ENCODE results near the gene CKAP2L.

CKAP2L gene, protein sequence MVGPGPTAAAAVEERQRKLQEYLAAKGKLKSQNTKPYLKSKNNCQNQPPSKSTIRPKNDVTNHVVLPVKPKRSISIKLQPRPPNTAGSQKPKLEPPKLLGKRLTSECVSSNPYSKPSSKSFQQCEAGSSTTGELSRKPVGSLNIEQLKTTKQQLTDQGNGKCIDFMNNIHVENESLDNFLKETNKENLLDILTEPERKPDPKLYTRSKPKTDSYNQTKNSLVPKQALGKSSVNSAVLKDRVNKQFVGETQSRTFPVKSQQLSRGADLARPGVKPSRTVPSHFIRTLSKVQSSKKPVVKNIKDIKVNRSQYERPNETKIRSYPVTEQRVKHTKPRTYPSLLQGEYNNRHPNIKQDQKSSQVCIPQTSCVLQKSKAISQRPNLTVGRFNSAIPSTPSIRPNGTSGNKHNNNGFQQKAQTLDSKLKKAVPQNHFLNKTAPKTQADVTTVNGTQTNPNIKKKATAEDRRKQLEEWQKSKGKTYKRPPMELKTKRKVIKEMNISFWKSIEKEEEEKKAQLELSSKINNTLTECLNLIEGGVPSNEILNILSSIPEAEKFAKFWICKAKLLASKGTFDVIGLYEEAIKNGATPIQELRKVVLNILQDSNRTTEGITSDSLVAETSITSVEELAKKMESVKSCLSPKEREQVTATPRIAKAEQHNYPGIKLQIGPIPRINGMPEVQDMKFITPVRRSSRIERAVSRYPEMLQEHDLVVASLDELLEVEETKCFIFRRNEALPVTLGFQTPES

DNA sequence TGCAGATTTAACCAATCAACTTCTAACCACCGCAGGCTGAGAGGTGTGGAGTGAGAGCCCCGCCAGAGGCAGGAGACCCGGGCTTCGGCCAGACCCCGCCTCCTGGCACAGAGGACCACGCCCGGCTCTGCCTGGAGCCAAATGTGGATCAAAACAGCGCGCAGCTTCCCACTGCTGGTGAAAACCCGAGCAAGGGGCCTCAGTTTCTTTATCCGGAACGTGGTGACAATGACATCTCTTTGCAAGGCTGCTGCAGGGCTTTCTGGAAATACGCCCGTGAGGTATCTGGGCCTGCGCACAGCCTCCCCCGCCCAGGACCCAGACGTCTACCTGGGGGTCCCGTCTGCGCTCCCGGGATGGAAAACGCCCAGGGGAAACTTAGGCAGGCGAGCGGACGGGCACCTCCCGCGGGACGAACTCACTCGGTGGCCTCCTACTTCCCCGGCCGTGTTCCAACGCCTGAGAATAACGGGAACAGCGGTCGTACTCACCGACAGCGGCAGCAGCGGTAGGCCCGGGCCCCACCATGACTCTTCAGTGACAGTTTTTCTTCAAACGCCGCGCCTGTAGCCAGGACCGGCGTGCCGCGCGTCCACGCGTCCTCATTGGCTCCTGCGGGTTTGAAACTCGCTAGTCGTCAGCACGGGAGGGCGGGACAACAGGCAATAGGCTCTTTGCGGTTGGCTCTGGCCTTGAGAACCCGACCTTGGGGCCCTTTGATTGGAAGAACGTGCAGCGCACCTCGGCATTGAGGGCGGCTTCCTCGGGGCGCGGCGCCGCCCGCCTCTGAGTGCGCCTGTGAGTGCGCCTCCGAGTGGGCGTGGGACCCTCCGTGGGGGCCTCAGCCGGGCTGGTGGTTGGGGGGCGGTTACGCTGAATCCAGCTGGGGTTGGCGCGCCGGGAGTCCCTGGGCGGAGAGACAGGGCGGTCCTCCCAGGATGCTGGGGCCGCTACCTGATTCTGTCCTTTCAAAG, at the start of gene CKAP2L:
CKAP2L (minus strand) TSS at position 539 of the 974 bp plus-strand sequence; CDS start at position 528, 11 bp downstream.
- H3K27ac Mint-ChIP-seq, result peak within 1 kb of the TSS; percentile 54 to 83 (median 68)
- H3K4me3 Mint-ChIP-seq, result peak within 1 kb of the TSS; percentile 95 to 97 (median 97)
- TF ChIP-seq, protein P1, sequence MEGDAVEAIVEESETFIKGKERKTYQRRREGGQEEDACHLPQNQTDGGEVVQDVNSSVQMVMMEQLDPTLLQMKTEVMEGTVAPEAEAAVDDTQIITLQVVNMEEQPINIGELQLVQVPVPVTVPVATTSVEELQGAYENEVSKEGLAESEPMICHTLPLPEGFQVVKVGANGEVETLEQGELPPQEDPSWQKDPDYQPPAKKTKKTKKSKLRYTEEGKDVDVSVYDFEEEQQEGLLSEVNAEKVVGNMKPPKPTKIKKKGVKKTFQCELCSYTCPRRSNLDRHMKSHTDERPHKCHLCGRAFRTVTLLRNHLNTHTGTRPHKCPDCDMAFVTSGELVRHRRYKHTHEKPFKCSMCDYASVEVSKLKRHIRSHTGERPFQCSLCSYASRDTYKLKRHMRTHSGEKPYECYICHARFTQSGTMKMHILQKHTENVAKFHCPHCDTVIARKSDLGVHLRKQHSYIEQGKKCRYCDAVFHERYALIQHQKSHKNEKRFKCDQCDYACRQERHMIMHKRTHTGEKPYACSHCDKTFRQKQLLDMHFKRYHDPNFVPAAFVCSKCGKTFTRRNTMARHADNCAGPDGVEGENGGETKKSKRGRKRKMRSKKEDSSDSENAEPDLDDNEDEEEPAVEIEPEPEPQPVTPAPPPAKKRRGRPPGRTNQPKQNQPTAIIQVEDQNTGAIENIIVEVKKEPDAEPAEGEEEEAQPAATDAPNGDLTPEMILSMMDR (IDR thresholded peaks at IDR 0.05; ENCODE audit: unreplicated experiment in 3 of 3), result no peak
- peaks cover 19% of the 10 kb centered on the region for H3K4me1 Mint-ChIP-seq
- H3K9me3 Mint-ChIP-seq, result no peaks in the 10 kb centered on the region
- H3K27me3 Mint-ChIP-seq (ENCODE audit: low read depth), result peaks cover 7% of the 10 kb centered on the region
- peaks cover 17% of the 10 kb centered on the region for H3K36me3 Mint-ChIP-seq (ENCODE audit: low read depth)

DNA sequence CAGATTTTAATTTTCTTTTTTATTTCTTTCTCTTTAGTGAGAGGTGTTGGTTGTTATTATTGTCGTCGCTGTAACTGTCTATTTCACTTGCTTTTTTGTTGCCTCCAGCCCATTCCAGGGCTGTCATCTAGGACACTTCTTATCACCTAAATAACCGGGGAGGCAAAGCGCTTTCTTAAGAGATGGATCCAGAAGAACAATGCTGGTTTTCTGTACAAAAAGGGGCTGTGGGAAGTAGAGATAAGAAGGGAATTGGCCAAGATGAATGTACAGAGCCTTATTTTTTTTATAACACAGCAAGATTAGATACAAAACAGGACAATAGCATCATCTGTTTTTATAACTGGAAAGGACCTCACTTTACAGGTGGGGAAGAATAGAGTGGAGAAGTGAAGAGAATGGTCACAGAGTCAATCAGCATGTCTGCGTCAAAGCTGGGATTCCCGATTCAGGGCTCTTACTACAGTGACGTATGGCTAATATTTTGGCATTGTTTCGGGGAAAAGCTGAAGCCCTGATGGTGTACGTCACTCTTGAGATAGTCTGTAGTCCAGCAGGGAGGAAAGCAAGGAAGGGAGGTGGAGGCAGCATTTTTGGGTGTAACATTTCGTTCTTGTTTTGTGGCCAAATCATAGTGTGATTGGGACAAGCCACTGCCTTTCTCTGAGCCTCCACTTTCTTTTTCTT, 49.0 kb upstream of the CKAP2L start:
- Mint-ChIP-seq H3K4me3 (no peak overlapping the region), H3K27ac (peak overlapping the region; percentile 9 to 41 (median 25)), H3K36me3 (ENCODE audit: low read depth) (no peaks in the 10 kb centered on the region), H3K4me1 (peaks cover 31% of the 10 kb centered on the region), H3K9me3 (peaks cover 2% of the 10 kb centered on the region), H3K27me3 (ENCODE audit: low read depth) (peaks cover 4% of the 10 kb centered on the region)
- TF ChIP-seq, protein P1 (IDR thresholded peaks at IDR 0.05; ENCODE audit: unreplicated experiment in 3 of 3), result no peak

DNA sequence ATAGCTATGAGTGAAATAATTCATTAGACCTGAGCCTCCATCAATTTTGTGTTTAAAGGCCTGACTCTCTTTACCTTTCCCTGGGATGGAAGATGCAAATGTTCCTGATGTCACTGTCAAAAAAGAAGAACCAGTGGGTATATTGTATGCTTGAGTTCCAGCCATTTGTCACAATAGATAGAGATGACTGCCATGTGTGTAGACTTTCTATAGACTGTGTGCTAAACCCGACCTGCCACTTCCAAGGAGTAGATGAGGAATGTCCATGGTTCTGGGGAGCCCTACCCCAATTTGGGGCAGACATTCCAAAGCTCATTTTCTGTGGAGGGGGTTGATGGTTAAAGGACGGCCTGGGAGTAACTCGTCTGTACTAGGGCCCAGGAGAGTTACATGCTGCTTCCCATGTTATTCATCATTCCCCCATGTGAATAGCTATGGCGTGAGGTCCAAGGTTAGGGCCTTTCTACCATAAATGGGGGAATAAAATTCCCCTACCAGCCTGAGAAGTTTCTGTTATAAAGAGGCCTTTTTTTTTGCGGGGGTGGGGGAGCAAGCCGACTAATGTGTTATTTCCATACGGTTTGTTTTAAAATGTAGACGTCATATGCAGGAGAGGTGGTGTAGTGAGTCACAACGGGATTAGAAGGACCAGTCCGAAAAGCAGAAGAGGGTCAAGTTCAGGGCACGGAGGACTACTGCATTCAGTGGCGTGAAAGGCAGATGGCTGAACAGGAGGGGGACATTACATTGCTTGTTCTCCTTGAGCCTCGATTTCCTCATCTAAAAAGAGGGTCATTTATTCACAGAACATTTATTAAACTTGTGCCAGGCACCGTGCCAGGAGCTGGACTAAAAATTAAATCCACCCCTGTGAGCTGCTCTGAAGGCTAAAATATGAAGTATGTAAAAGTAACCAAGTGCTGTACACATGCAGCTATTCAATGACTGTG, 48.2 kb upstream of the CKAP2L start:
- Mint-ChIP-seq H3K27ac (peak overlapping the region; percentile 25 to 55 (median 41)), H3K36me3 (ENCODE audit: low read depth) (no peaks in the 10 kb centered on the region), H3K4me3 (no peak overlapping the region), H3K4me1 (peaks cover 31% of the 10 kb centered on the region), H3K9me3 (peaks cover 4% of the 10 kb centered on the region), H3K27me3 (ENCODE audit: low read depth) (peaks cover 4% of the 10 kb centered on the region)
- TF ChIP-seq, protein P1 (IDR thresholded peaks at IDR 0.05; ENCODE audit: unreplicated experiment in 3 of 3), result no peak

DNA sequence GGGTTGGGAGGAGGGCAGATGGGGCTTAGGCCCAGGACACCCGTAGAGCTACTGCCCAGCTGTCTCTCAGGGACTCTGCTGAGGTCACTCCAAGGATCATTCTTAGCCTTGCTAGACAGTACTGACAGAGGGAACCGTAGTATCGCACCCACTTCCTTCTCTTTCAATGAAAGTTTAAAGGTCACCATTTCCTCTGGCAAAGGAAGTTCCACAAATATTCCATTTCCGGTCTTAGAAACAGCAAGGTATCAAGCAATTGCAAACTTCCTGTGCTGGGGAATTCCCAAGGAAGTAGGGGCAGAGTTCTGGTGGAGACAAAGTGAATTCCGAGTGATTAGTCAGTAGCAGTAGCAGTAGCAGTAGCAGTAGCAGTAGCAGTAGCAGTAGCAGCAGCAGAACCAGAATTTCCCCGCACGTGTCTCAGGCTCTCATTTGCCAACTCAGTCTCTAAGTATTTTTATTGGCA, 47.5 kb upstream of the CKAP2L start:
- H3K4me1 Mint-ChIP-seq, result peaks cover 31% of the 10 kb centered on the region
- H3K27ac Mint-ChIP-seq, result peak overlapping the region; percentile 41 to 55 (median 50)
- TF ChIP-seq, protein P1 (IDR thresholded peaks at IDR 0.05; ENCODE audit: unreplicated experiment in 3 of 3), result no peak
- no peaks in the 10 kb centered on the region for H3K36me3 Mint-ChIP-seq (ENCODE audit: low read depth)
- H3K9me3 Mint-ChIP-seq, result peaks cover 9% of the 10 kb centered on the region
- no peak overlapping the region for H3K4me3 Mint-ChIP-seq
- H3K27me3 Mint-ChIP-seq (ENCODE audit: low read depth), result peaks cover 4% of the 10 kb centered on the region
